T-helper 17 cell (primary cell): Measurements from ENCODE around the gene ZDHHC19. TPM values are rescaled to one million over a fixed set of nuclear protein-coding genes. Genes with fewer than 3 reads are reported as not detected.

Source experiments
- ATAC-seq: fragments of 150-1000 bp; cut with Tn5 transposase; 2 replicates; pipeline ENCODE4 v1.10.0; 2021; ENCODE audit warnings: mild to moderate bottlenecking, moderate library complexity
- DNase-seq, 3 donors: peaks; one replicate each; pipeline versions ENCODE4 v3.0.0 to v3.0.0-alpha.2; 2020 to 2021
- H3K9me3 ChIP-seq: one replicate; pipeline ENCODE4 v1.7.0; 2013; ENCODE audit warnings: low read length, mild to moderate bottlenecking; ENCODE audit not compliant: control insufficient read depth, poor library complexity, severe bottlenecking
- H3K27ac Mint-ChIP-seq: one replicate; pipeline ENCODE4 v1.8.0; 2022; ENCODE audit warnings: mild to moderate bottlenecking, moderate library complexity, mixed read lengths
- H3K27me3 Mint-ChIP-seq: one replicate; pipeline ENCODE4 v1.8.0; 2022; ENCODE audit warnings: mixed read lengths
- H3K36me3 Mint-ChIP-seq: one replicate; pipeline ENCODE4 v1.8.0; 2022; ENCODE audit warnings: low read depth, mixed read lengths
- H3K4me1 Mint-ChIP-seq: one replicate; pipeline ENCODE4 v1.8.0; 2022; ENCODE audit warnings: mild to moderate bottlenecking, mixed read lengths
- H3K4me3 Mint-ChIP-seq: one replicate; pipeline ENCODE4 v1.8.0; 2022; ENCODE audit warnings: mild to moderate bottlenecking, moderate library complexity, mixed read lengths
- total RNA-seq, 4 donors: library from RNA in 2 of 4; stranded (reverse) in 2 of 4; gene quantifications; one replicate each; pipeline ENCODE4 v1.2.3 and lab custom pipeline; 2022 to 2026

ZDHHC19 gene
- total RNA-seq, 2 donors from 2014 or later = not detected

GRCh38 chr3:196236223-196236622 lies 25.0 kb upstream of the ZDHHC19 start:
- no peak for DNase-seq
- H3K4me1 Mint-ChIP-seq = peaks cover 14% of the 10 kb centered on the region
- no peak overlapping the region for H3K4me3 Mint-ChIP-seq
- H3K27ac Mint-ChIP-seq = no peak overlapping the region
- no peaks in the 10 kb centered on the region for H3K27me3 Mint-ChIP-seq
- peaks cover 8% of the 10 kb centered on the region for H3K36me3 Mint-ChIP-seq
- H3K9me3 ChIP-seq = no peaks in the 10 kb centered on the region
- ATAC-seq = no peak

GRCh38 chr3:196235452-196236122 lies 24.4 kb upstream of the ZDHHC19 start:
- H3K4me3 Mint-ChIP-seq = no peak overlapping the region
- DNase-seq (no peak), ATAC-seq (no peak)
- H3K27ac Mint-ChIP-seq = peak overlapping the region; percentile 27
- peaks cover 8% of the 10 kb centered on the region for H3K36me3 Mint-ChIP-seq
- H3K9me3 ChIP-seq = no peaks in the 10 kb centered on the region
- no peaks in the 10 kb centered on the region for H3K27me3 Mint-ChIP-seq
- H3K4me1 Mint-ChIP-seq = peaks cover 16% of the 10 kb centered on the region

GRCh38 chr3:196232882-196233251 lies 21.7 kb upstream of the ZDHHC19 start:
- H3K27me3 Mint-ChIP-seq = no peaks in the 10 kb centered on the region
- H3K27ac Mint-ChIP-seq = peak overlapping the region; percentile 19
- no peak for DNase-seq
- peaks cover 16% of the 10 kb centered on the region for H3K4me1 Mint-ChIP-seq
- H3K9me3 ChIP-seq = no peaks in the 10 kb centered on the region
- peaks cover 2% of the 10 kb centered on the region for H3K36me3 Mint-ChIP-seq
- H3K4me3 Mint-ChIP-seq = no peak overlapping the region
- no peak for ATAC-seq

GRCh38 chr3:196232154-196232881 lies 21.1 kb upstream of the ZDHHC19 start:
- Mint-ChIP-seq H3K27ac (no peak overlapping the region), H3K36me3 (peaks cover 2% of the 10 kb centered on the region), H3K4me1 (peaks cover 16% of the 10 kb centered on the region), H3K27me3 (no peaks in the 10 kb centered on the region), H3K4me3 (no peak overlapping the region)
- no peak for ATAC-seq
- no peak for DNase-seq
- no peaks in the 10 kb centered on the region for H3K9me3 ChIP-seq

GRCh38 chr3:196227629-196228493 lies 16.7 kb upstream of the ZDHHC19 start:
- H3K27me3 Mint-ChIP-seq = no peaks in the 10 kb centered on the region
- H3K4me3 Mint-ChIP-seq = no peak overlapping the region
- ATAC-seq (no peak), DNase-seq (no peak)
- H3K4me1 Mint-ChIP-seq = peaks cover 4% of the 10 kb centered on the region
- H3K9me3 ChIP-seq = no peaks in the 10 kb centered on the region
- no peaks in the 10 kb centered on the region for H3K36me3 Mint-ChIP-seq
- H3K27ac Mint-ChIP-seq = no peak overlapping the region

GRCh38 chr3:196227121-196227561 lies 15.9 kb upstream of the ZDHHC19 start:
- no peak for DNase-seq
- no peaks in the 10 kb centered on the region for H3K36me3 Mint-ChIP-seq
- no peak for ATAC-seq
- no peaks in the 10 kb centered on the region for H3K27me3 Mint-ChIP-seq
- no peaks in the 10 kb centered on the region for H3K9me3 ChIP-seq
- H3K4me3 Mint-ChIP-seq = no peak overlapping the region
- H3K4me1 Mint-ChIP-seq = peaks cover 4% of the 10 kb centered on the region
- no peak overlapping the region for H3K27ac Mint-ChIP-seq

GRCh38 chr3:196225763-196226364 lies 14.7 kb upstream of the ZDHHC19 start:
- DNase-seq = no peak
- H3K9me3 ChIP-seq = no peaks in the 10 kb centered on the region
- Mint-ChIP-seq H3K4me3 (no peak overlapping the region), H3K27me3 (no peaks in the 10 kb centered on the region), H3K4me1 (no peaks in the 10 kb centered on the region), H3K36me3 (no peaks in the 10 kb centered on the region), H3K27ac (no peak overlapping the region)
- ATAC-seq = no peak

- no peak overlapping the region for H3K4me3 Mint-ChIP-seq
- no peak overlapping the region for H3K27ac Mint-ChIP-seq
- no peak for ATAC-seq
Observed at GRCh38 chr3:196225086-196225485, 13.9 kb upstream of the ZDHHC19 start.

GRCh38 chr3:196222876-196223595 lies 11.8 kb upstream of the ZDHHC19 start:
- H3K4me1 Mint-ChIP-seq = peaks cover 14% of the 10 kb centered on the region
- H3K27me3 Mint-ChIP-seq = no peaks in the 10 kb centered on the region
- no peaks in the 10 kb centered on the region for H3K36me3 Mint-ChIP-seq
- no peaks in the 10 kb centered on the region for H3K9me3 ChIP-seq
- H3K4me3 Mint-ChIP-seq = no peak overlapping the region
- ATAC-seq (no peak), DNase-seq (no peak)
- H3K27ac Mint-ChIP-seq = no peak overlapping the region

More at GRCh38 chr3:196225086-196225485, 13.9 kb upstream of the ZDHHC19 start:
- no peaks in the 10 kb centered on the region for H3K9me3 ChIP-seq
- Mint-ChIP-seq H3K4me1 (peaks cover 3% of the 10 kb centered on the region), H3K27me3 (no peaks in the 10 kb centered on the region), H3K36me3 (no peaks in the 10 kb centered on the region)
- no peak for DNase-seq

GRCh38 chr3:196220991-196221390 lies 9.8 kb upstream of the ZDHHC19 start:
- peaks cover 14% of the 10 kb centered on the region for H3K4me1 Mint-ChIP-seq
- ATAC-seq = no peak

GRCh38 chr3:196220587-196220986 lies 9.4 kb upstream of the ZDHHC19 start:
- H3K9me3 ChIP-seq = no peaks in the 10 kb centered on the region
- ATAC-seq = no peak
- no peak overlapping the region for H3K27ac Mint-ChIP-seq
- H3K4me1 Mint-ChIP-seq = peaks cover 14% of the 10 kb centered on the region
- no peak overlapping the region for H3K4me3 Mint-ChIP-seq
- H3K36me3 Mint-ChIP-seq = no peaks in the 10 kb centered on the region
- no peak for DNase-seq
- H3K27me3 Mint-ChIP-seq = no peaks in the 10 kb centered on the region

More at GRCh38 chr3:196220991-196221390, 9.8 kb upstream of the ZDHHC19 start:
- Mint-ChIP-seq H3K36me3 (no peaks in the 10 kb centered on the region), H3K27me3 (no peaks in the 10 kb centered on the region), H3K4me3 (no peak overlapping the region), H3K27ac (no peak overlapping the region)
- DNase-seq = no peak
- no peaks in the 10 kb centered on the region for H3K9me3 ChIP-seq

- Mint-ChIP-seq H3K36me3 (no peaks in the 10 kb centered on the region), H3K27me3 (no peaks in the 10 kb centered on the region), H3K27ac (peak overlapping the region; percentile 83), H3K4me1 (peaks cover 14% of the 10 kb centered on the region), H3K4me3 (peak overlapping the region; percentile 85)
- ATAC-seq (no peak), DNase-seq (no peak)
- H3K9me3 ChIP-seq = no peaks in the 10 kb centered on the region
Observed at GRCh38 chr3:196219970-196220311, 8.7 kb upstream of the ZDHHC19 start.
